KOPT-K1 (cell line): Measurements from ENCODE around the gene ADAMTS17.
"Not testable (repeated sequence)": the region's sequence is repeated elsewhere in the genome, so short reads cannot be mapped to it uniquely, and the experiment has no call there.

Source experiments
- H3K27ac ChIP-seq: fragments of 200-600 bp; sonication (generic); 2 replicates; pipeline ENCODE4 v1.5.1; 2016; ENCODE audit warnings: antibody characterized with exemption, mild to moderate bottlenecking, low read depth, low read length; ENCODE audit not compliant: poor library complexity, severe bottlenecking
- H3K36me3 ChIP-seq: fragments of 200-600 bp; sonication (generic); 2 replicates; pipeline ENCODE4 v1.5.1; 2017; ENCODE audit warnings: antibody characterized with exemption, mild to moderate bottlenecking, low read length, moderate library complexity; ENCODE audit not compliant: insufficient read depth
- H3K9me3 ChIP-seq: fragments of 200-600 bp; sonication (generic); 2 replicates; pipeline ENCODE4 v1.5.1; 2017; ENCODE audit warnings: antibody characterized with exemption, low read length, mild to moderate bottlenecking; ENCODE audit not compliant: insufficient read depth, poor library complexity, severe bottlenecking

ADAMTS17 gene

GRCh38 chr15:100084042-100084821 lies 257.5 kb downstream of the ADAMTS17 start:
- not testable (repeated sequence) for H3K9me3 ChIP-seq, H3K27ac ChIP-seq

GRCh38 chr15:100083572-100083971 lies 258.2 kb downstream of the ADAMTS17 start:
- Histone ChIP-seq H3K36me3 (no peaks in the 10 kb centered on the region), H3K27ac (no peak overlapping the region), H3K9me3 (no peaks in the 10 kb centered on the region)

More at GRCh38 chr15:100084042-100084821, 257.5 kb downstream of the ADAMTS17 start:
- H3K36me3 ChIP-seq: not testable (repeated sequence)

GRCh38 chr15:100082761-100083402 lies 258.9 kb downstream of the ADAMTS17 start:
- no peaks in the 10 kb centered on the region for H3K9me3 ChIP-seq
- no peak overlapping the region for H3K27ac ChIP-seq
- no peaks in the 10 kb centered on the region for H3K36me3 ChIP-seq

GRCh38 chr15:100081454-100081853 lies 260.3 kb downstream of the ADAMTS17 start:
- no peaks in the 10 kb centered on the region for H3K9me3 ChIP-seq
- no peak overlapping the region for H3K27ac ChIP-seq
- H3K36me3 ChIP-seq: no peaks in the 10 kb centered on the region

- Histone ChIP-seq H3K27ac (no peak overlapping the region), H3K9me3 (no peaks in the 10 kb centered on the region)
Measured at GRCh38 chr15:100078511-100079220, 263.1 kb downstream of the ADAMTS17 start.

GRCh38 chr15:100075229-100075628 lies 266.5 kb downstream of the ADAMTS17 start:
- no peaks in the 10 kb centered on the region for H3K36me3 ChIP-seq
- H3K27ac ChIP-seq: no peak overlapping the region

More at GRCh38 chr15:100078511-100079220, 263.1 kb downstream of the ADAMTS17 start:
- H3K36me3 ChIP-seq: no peaks in the 10 kb centered on the region

GRCh38 chr15:100073982-100074381 lies 267.8 kb downstream of the ADAMTS17 start:
- Histone ChIP-seq H3K36me3 (no peaks in the 10 kb centered on the region), H3K9me3 (no peaks in the 10 kb centered on the region), H3K27ac (no peak overlapping the region)

More at GRCh38 chr15:100075229-100075628, 266.5 kb downstream of the ADAMTS17 start:
- H3K9me3 ChIP-seq: no peaks in the 10 kb centered on the region

- H3K36me3 ChIP-seq, H3K9me3 ChIP-seq, H3K27ac ChIP-seq: not testable (repeated sequence)
Measured at GRCh38 chr15:100066521-100067280, 275.1 kb downstream of the ADAMTS17 start.

- H3K36me3 ChIP-seq: no peaks in the 10 kb centered on the region
- no peaks in the 10 kb centered on the region for H3K9me3 ChIP-seq
- H3K27ac ChIP-seq: no peak overlapping the region
Measured at GRCh38 chr15:100061944-100062343, 279.8 kb downstream of the ADAMTS17 start.

GRCh38 chr15:100060276-100060926 lies 281.4 kb downstream of the ADAMTS17 start:
- Histone ChIP-seq H3K27ac (no peak overlapping the region), H3K9me3 (no peaks in the 10 kb centered on the region), H3K36me3 (no peaks in the 10 kb centered on the region)

GRCh38 chr15:100059521-100059920 lies 282.3 kb downstream of the ADAMTS17 start:
- no peak overlapping the region for H3K27ac ChIP-seq
- no peaks in the 10 kb centered on the region for H3K9me3 ChIP-seq
- no peaks in the 10 kb centered on the region for H3K36me3 ChIP-seq

GRCh38 chr15:100059094-100059493 lies 282.7 kb downstream of the ADAMTS17 start:
- Histone ChIP-seq H3K36me3 (no peaks in the 10 kb centered on the region), H3K9me3 (no peaks in the 10 kb centered on the region), H3K27ac (no peak overlapping the region)

GRCh38 chr15:100058458-100058857 lies 283.3 kb downstream of the ADAMTS17 start:
- Histone ChIP-seq H3K9me3 (no peaks in the 10 kb centered on the region), H3K36me3 (no peaks in the 10 kb centered on the region), H3K27ac (no peak overlapping the region)

- H3K36me3 ChIP-seq: no peaks in the 10 kb centered on the region
- H3K27ac ChIP-seq: no peak overlapping the region
- H3K9me3 ChIP-seq: no peaks in the 10 kb centered on the region
Measured at GRCh38 chr15:100057281-100057680, 284.5 kb downstream of the ADAMTS17 start.
